ENCODE data around the gene ZNF609. TPM values are rescaled to one million over a fixed set of nuclear protein-coding genes. Genes with fewer than 3 reads are reported as not detected.
A peak's percentile ranks its signal among the peaks of the same experiment; 100 is the strongest.

ZNF609 gene
- polyA plus RNA-seq, 1 donor from 2014 or later, result 11.8 TPM

DNA sequence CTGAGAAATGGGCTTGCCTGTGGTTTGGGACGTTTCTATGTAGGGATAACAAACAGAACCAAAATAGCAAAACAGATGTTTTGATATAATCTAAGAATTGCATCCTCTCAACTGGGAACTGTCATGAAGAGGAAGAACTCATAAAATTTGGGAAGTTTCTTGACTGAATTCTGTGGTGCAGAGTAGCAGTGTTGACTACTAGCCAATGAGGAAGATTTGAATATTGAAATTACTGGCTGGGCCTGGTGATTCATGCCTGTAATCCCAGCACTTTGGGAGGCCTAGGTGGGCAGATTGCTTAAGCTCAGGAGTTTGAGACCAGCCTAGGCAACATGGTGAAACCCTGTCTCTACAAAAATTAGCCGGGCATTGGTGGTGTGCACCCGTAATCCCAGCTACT lies 42.2 kb downstream of the ZNF609 start:
- no peak for TF ChIP-seq POLR2AphosphoS5 (IDR thresholded peaks at IDR 0.05)
- TF ChIP-seq EP300 (conservative IDR thresholded peaks at IDR 0.05; ENCODE audit: poor library complexity, severe bottlenecking), result no peak
- no peak for TF ChIP-seq TAF1 (IDR thresholded peaks at IDR 0.05; ENCODE audit: low read depth)
- TF ChIP-seq SMC3 (conservative IDR thresholded peaks at IDR 0.05; ENCODE audit: poor library complexity), result no peak
- Histone ChIP-seq H3K9me3 (ENCODE audit: low read length) (no peaks in the 10 kb centered on the region), H4K20me1 (ENCODE audit: insufficient read depth) (no peaks in the 10 kb centered on the region), H3K27me3 (ENCODE audit: insufficient read depth, low read depth, low read length) (no peaks in the 10 kb centered on the region), H3K4me2 (ENCODE audit: low read length) (peak overlapping the region; percentile 52), H3K79me2 (replicated peaks; ENCODE audit: insufficient read depth, low read length) (peaks cover 56% of the 10 kb centered on the region), H3K4me3 (ENCODE audit: low read length) (peak overlapping the region; percentile 49), H3F3A (ENCODE audit: insufficient read depth, low read length, poor library complexity, severe bottlenecking) (peaks cover 6% of the 10 kb centered on the region), H3K9me2 (ENCODE audit: insufficient read depth, low read length) (no peaks in the 10 kb centered on the region), H3K27ac (ENCODE audit: low read length) (peak overlapping the region; percentile 53), H3K36me3 (ENCODE audit: insufficient read depth, low read length) (peaks cover 6% of the 10 kb centered on the region), H2AFZ (ENCODE audit: low read depth, low read length) (no peak overlapping the region), H3K9ac (ENCODE audit: low read length) (peak overlapping the region; percentile 34)

DNA sequence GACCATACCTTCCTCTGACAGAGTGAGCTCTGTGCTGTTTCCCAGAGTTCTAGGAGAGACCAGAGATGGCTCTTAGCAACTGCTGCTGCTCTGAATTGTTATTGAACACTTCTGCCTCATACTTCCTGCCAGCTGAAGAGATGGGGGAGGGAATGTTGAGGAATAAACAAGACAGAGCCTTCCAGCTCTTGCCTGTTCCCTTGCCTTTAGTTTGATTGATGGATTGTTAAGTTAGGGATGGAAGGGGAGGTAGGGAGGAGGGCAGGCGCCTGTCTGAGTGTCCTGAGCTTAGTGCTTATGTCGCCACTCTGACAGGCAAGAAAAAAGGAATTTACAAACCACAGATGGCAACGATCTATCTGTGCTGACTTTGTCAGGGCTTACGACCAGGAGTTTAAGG lies 42.8 kb downstream of the ZNF609 start:
- H3K36me3 ChIP-seq (ENCODE audit: insufficient read depth, low read length), result peaks cover 6% of the 10 kb centered on the region
- no peak overlapping the region for H2AFZ ChIP-seq (ENCODE audit: low read depth, low read length)
- H3K9me3 ChIP-seq (ENCODE audit: low read length), result no peaks in the 10 kb centered on the region
- H3K79me2 ChIP-seq (replicated peaks; ENCODE audit: insufficient read depth, low read length), result peaks cover 52% of the 10 kb centered on the region
- TF ChIP-seq EZH2 (IDR thresholded peaks at IDR 0.05; ENCODE audit: borderline replicate concordance, insufficient read depth, low read length, poor library complexity, severe bottlenecking) (no peak), SMC3 (conservative IDR thresholded peaks at IDR 0.05; ENCODE audit: poor library complexity) (no peak), EP300 (conservative IDR thresholded peaks at IDR 0.05; ENCODE audit: poor library complexity, severe bottlenecking) (peak; percentile 34), POLR2AphosphoS5 (IDR thresholded peaks at IDR 0.05) (no peak), RAD21 (conservative IDR thresholded peaks at IDR 0.05) (peak; percentile 24), MXI1 (conservative IDR thresholded peaks at IDR 0.05; ENCODE audit: poor library complexity, severe bottlenecking) (no peak), TAF1 (IDR thresholded peaks at IDR 0.05; ENCODE audit: low read depth) (no peak)
- TF ChIP-seq, protein P1, sequence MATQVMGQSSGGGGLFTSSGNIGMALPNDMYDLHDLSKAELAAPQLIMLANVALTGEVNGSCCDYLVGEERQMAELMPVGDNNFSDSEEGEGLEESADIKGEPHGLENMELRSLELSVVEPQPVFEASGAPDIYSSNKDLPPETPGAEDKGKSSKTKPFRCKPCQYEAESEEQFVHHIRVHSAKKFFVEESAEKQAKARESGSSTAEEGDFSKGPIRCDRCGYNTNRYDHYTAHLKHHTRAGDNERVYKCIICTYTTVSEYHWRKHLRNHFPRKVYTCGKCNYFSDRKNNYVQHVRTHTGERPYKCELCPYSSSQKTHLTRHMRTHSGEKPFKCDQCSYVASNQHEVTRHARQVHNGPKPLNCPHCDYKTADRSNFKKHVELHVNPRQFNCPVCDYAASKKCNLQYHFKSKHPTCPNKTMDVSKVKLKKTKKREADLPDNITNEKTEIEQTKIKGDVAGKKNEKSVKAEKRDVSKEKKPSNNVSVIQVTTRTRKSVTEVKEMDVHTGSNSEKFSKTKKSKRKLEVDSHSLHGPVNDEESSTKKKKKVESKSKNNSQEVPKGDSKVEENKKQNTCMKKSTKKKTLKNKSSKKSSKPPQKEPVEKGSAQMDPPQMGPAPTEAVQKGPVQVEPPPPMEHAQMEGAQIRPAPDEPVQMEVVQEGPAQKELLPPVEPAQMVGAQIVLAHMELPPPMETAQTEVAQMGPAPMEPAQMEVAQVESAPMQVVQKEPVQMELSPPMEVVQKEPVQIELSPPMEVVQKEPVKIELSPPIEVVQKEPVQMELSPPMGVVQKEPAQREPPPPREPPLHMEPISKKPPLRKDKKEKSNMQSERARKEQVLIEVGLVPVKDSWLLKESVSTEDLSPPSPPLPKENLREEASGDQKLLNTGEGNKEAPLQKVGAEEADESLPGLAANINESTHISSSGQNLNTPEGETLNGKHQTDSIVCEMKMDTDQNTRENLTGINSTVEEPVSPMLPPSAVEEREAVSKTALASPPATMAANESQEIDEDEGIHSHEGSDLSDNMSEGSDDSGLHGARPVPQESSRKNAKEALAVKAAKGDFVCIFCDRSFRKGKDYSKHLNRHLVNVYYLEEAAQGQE (IDR thresholded peaks at IDR 0.05; ENCODE audit: borderline replicate concordance), result peak; percentile 16
- TF ChIP-seq, protein P2, sequence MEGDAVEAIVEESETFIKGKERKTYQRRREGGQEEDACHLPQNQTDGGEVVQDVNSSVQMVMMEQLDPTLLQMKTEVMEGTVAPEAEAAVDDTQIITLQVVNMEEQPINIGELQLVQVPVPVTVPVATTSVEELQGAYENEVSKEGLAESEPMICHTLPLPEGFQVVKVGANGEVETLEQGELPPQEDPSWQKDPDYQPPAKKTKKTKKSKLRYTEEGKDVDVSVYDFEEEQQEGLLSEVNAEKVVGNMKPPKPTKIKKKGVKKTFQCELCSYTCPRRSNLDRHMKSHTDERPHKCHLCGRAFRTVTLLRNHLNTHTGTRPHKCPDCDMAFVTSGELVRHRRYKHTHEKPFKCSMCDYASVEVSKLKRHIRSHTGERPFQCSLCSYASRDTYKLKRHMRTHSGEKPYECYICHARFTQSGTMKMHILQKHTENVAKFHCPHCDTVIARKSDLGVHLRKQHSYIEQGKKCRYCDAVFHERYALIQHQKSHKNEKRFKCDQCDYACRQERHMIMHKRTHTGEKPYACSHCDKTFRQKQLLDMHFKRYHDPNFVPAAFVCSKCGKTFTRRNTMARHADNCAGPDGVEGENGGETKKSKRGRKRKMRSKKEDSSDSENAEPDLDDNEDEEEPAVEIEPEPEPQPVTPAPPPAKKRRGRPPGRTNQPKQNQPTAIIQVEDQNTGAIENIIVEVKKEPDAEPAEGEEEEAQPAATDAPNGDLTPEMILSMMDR (IDR thresholded peaks at IDR 0.05; ENCODE audit: poor library complexity, severe bottlenecking), result no peak
- H3K9ac ChIP-seq (ENCODE audit: low read length), result peak overlapping the region; percentile 34
- peak overlapping the region; percentile 53 for H3K27ac ChIP-seq (ENCODE audit: low read length)
- H4K20me1 ChIP-seq (ENCODE audit: insufficient read depth), result no peaks in the 10 kb centered on the region
- H3K4me3 ChIP-seq (ENCODE audit: low read length), result peak overlapping the region; percentile 49
- H3K4me2 ChIP-seq (ENCODE audit: low read length), result peak overlapping the region; percentile 52
- no peaks in the 10 kb centered on the region for H3K9me2 ChIP-seq (ENCODE audit: insufficient read depth, low read length)
- H3F3A ChIP-seq (ENCODE audit: insufficient read depth, low read length, poor library complexity, severe bottlenecking), result peaks cover 6% of the 10 kb centered on the region
- no peaks in the 10 kb centered on the region for H3K27me3 ChIP-seq (ENCODE audit: insufficient read depth, low read depth, low read length)

All from neural cell (in vitro differentiated cells).